ENCODE data around the gene GPR3.

GRCh38 chr1:27414091-27414490 lies 21.7 kb downstream of the GPR3 start:
- TF ChIP-seq POLR2AphosphoS5 (IDR thresholded peaks at IDR 0.05) (no peak), CTCF (IDR thresholded peaks at IDR 0.05) (no peak), POLR2A (IDR thresholded peaks at IDR 0.05; ENCODE audit: low read depth) (no peak), EP300 (IDR thresholded peaks at IDR 0.05) (no peak)

All from esophagus muscularis mucosa (tissue), 4 donors.